ENCODE data around the gene RIC3.

Gene RIC3

GRCh38 chr11:8067567-8067928 is 101.3 kb downstream of the RIC3 start:
- no peak for DNase-seq (ENCODE audit: low read depth)

DNA sequence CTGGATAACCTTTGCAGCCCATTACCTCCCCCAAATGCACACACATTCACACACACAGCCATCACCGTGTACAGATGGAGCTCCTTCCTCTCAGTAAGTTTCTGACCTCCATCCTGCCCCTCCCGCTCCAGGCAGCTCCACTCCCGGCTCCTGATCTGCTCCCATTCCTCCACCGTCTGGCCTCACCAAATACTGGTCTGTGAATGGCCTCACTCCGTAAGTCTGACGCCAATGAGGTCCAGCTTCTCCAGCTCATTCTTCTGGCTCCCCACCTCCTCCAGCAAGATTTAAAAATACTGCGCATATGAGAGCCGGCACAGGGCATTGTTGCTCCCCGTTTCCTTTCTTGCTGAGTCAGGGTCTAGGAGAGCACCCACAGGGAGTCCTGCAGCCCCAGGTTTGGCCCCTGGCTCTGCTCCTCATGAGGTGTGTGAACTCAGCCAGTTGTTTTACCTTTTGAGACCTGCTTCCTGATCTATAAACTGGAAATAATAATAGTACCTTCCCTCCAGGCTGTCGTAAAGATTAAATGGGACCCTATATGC is 101.8 kb downstream of the RIC3 start:
- DNase-seq (ENCODE audit: low read depth): no peak

- DNase-seq (ENCODE audit: low read depth): no peak
Observed at GRCh38 chr11:8066036-8066910, 102.6 kb downstream of the RIC3 start.

DNA sequence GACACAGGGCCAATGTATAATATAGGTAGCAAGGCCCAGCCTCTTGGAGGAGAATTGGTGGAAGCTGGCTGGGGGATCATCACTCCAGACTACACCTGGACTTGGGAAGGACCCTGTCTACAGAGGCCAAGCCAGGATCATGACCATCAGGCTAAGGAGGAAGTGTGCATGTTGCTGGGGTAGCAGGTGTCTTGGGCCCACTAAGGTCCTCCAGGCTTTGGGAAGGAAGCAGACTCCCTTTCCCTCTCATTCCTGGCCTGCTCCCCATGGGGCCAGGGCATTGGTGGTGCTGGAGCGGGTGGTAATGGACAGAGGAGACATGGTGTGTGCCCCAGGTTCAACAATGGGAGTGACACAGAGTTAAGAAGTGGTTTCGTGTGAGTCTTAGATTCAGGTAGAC is 103.8 kb downstream of the RIC3 start:
- no peak for DNase-seq (ENCODE audit: low read depth)

- DNase-seq (ENCODE audit: low read depth): no peak
Observed at GRCh38 chr11:8063324-8063723, 105.5 kb downstream of the RIC3 start.

DNA sequence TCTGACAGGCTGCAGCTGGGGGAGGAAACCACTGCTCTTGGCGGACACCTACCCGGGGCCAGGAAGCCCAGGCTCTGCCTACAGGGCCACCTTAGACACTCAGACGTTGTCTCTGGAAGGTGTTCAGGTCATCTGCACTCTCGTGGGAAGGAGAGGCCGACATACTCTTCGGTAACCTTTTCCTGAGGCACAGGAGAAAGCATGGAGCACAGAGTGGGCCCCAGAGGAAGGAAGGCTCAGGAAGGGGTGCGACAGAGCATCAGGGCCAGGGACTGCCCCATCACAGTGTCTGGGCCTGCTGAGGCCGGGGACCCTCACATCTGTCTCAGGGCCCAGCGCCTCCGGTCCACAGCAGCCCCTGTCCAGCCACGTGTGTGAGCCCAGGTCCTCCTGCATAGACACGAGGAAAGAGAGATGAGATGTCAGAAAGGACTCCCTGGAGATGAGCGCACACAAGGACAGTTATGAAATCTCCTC is 106.0 kb downstream of the RIC3 start:
- DNase-seq (ENCODE audit: low read depth): no peak

DNA sequence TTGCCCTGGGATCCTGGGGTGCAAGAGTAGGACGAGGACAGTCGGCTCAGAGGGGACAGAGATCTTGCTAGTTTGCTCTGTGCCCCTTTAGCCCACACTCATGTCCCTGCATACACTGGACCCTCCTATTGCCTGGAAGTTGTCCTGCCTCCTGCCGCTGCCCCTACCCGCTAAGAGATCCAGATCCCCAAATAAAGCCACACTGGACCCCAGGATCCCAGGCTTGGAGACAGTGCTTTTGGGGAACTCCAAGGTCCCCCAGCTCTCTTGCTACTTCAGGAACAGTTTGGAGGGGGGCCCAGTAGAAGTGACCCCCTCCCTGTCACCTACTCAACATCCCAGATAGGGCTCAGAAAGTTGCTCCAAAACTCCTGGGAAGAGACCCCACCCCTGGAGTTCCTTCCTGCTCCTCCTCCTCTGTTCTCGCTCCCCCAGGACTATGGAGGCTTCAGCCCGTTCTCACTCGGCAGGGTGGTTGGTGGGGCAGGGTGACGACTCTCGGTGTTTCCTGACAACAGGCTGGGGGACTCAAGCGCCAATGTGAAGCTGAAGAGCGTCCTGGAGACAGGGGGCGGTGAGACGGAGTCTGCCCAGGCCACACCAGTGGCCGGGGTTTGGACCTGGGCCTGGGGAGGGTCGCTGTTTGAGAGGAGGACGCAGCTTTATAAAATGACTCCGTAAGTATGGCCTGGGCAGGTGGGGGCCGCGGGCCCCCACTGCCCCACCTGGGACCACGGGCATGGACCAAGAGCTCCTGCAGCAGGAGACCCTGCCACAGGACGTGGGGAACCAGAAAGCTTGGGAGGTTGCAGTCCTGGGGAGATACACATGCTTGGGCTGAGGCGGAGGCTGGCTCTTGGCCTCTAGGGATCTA is 107.0 kb downstream of the RIC3 start:
- DNase-seq (ENCODE audit: low read depth): no peak

DNA sequence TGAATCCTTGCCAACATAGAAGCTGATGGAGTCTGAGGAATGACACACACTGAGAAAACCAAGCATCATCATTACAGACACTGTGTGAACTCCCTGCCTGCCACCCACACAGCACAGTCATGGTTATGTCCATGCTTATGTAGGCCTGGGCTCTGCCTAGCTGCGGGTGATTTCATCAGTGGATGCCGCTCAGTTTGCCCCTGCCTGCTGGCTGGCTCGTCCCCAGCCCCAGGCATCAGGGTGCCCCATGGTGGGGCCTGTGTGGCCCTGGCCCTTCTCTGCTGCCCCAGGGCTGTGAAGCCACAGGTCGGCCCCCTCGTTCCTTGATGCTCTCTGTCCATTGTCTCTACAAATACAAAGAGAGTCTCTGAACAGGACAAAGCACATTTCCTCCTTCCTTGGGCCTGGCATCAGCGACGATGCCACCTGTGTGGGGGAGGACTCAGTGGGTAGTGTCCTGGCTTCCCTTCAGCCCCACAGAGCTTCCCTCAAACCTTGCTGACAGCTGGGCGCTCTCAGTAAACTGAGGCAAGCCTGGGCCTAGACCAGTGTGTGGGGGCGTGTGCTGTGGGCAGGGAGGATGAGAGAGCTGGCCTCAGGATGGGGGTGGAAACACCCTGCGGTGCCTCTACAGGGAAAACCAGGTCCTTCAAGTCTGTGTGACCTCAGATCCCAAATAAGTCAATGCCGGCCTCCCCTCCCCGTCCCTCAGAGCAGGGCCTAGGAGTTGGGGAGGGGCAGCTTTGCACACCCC is 107.8 kb downstream of the RIC3 start:
- no peak for DNase-seq (ENCODE audit: low read depth)

- no peak for DNase-seq (ENCODE audit: low read depth)
Observed at GRCh38 chr11:8060146-8060719, 108.6 kb downstream of the RIC3 start.

- no peak for DNase-seq (ENCODE audit: low read depth)
Observed at GRCh38 chr11:8059571-8060011, 109.2 kb downstream of the RIC3 start.

DNA sequence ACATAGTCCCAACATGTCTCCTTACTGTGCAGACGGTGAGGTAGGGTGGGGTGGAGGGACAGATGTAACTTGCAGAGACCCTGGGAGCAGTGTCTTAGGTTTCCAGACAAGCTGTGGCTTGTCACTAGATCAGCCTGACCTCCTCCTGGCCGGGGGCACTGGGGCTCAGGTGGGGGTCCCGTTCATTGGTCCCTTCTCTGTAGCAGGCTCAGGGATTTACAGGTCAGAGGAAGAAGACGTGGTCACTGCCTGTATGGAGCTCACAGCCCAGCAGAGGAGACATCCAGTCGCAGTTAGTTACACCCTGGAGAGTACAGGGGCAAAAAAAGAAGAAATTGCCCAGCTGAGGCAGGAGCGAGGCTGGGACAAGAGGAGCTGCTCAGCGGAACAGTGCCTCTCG is 109.8 kb downstream of the RIC3 start:
- DNase-seq (ENCODE audit: low read depth): no peak

- no peak for DNase-seq (ENCODE audit: low read depth)
Observed at GRCh38 chr11:8058216-8058615, 110.6 kb downstream of the RIC3 start.

DNA sequence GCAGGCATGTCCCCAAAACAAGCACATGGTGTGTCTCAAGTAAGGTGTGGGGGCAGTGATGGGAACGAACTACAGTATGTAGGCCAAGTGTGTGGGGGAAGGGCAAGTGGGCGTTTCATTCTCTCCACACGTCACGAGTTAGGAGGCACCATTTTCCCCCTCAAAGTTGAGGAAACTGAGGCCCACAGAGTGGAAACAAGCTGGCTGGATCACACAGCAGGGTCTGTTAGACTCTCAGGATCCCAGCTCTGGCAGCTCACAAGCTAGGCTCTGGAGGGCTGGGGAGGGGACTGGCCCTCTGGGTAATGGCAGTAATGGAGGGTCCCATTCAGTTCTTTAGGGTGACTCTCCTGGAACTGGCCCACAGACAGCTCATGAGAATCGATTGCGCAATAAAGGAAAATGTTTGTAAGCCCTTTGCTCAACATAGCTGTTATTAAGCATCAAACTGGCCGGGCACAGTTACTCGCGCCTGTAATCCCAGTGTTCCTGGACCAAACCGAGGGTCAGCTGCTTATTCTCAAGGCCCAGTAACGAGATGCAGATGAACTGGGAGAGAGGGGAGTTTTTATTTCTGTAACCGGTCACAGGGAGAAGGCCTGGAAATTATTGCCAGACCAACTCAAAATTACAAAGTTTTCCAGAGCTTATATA is 111.9 kb downstream of the RIC3 start:
- no peak for DNase-seq (ENCODE audit: low read depth)

Data from activated T-helper 1 cell treated with Interleukin-2 at 50 U/mL for 16 hours (primary cell).